ENCODE measurements around the gene R3HDML. TPM values are rescaled to one million over a fixed set of nuclear protein-coding genes. Genes with fewer than 3 reads are reported as not detected.

Gene R3HDML
- total and polyA plus RNA-seq, 9 of the 15 experiments (the other 6 are each of a cell fraction or from before 2014, with no cell fraction given), result not detected

GRCh38 chr20:44370639-44371218 lies 33.9 kb downstream of the R3HDML start (continued):
- TF ChIP-seq BCLAF1 (IDR thresholded peaks at IDR 0.05; ENCODE audit: borderline replicate concordance in 1 of 2, control insufficient read depth in 1 of 2, low read depth in 2 of 2, low read length in 1 of 2) (no peak), ZBTB17 (CRISPR knock-in tag; IDR thresholded peaks at IDR 0.05) (no peak)

- BruUV-seq (replicated peaks), result no TSS peak
- WGBS (ENCODE audit: insufficient coverage, low coverage, missing lambda C conversion rate), result 6% methylated on average over 2 of the region's 2 CpGs
- intact Hi-C loops (cut with micrococcal nuclease), result no loop called here
These were observed 45.8 kb downstream of the R3HDML start for GRCh38 chr20:44382641-44383040.

More at GRCh38 chr20:44382641-44383040, 45.8 kb downstream of the R3HDML start:
- H3K9me1 ChIP-seq (ENCODE audit: control insufficient read depth, insufficient read depth, low read length), result no peaks in the 10 kb centered on the region
- H3K4me3 ChIP-seq, result no peak overlapping the region
- no peak overlapping the region for H3K27ac ChIP-seq (ENCODE audit: extremely low read depth, low read depth, low read length)
- POLR2A ChIA-PET, result no interaction called here
- H3K79me2 ChIP-seq (ENCODE audit: control insufficient read depth, insufficient read depth, low read length), result no peaks in the 10 kb centered on the region
- no peak overlapping the region for H3K4me2 ChIP-seq (ENCODE audit: insufficient read depth, low read length)
- H3K4me1 ChIP-seq (replicated peaks in 1 of 2; ENCODE audit: control insufficient read depth in 2 of 2, insufficient read depth in 2 of 2, low read length in 2 of 2), result no peaks in the 10 kb centered on the region; a peak in 1 of 5 replicates
- CTCF ChIA-PET (ENCODE audit: low intra/inter-chr PET ratio), result no interaction called here
- no peaks in the 10 kb centered on the region for H3K9me3 ChIP-seq (replicated peaks; ENCODE audit: control insufficient read depth, insufficient read depth, low read depth, low read length)
- no peaks in the 10 kb centered on the region for H3K36me3 ChIP-seq (ENCODE audit: control insufficient read depth, insufficient read depth, low read length)
- FAIRE-seq (no peak), ATAC-seq (no peak), DNase-seq (ENCODE audit: extremely low read depth in 1 of 4, low spot score in 3 of 4) (no peak)
- no peak overlapping the region for H3K9ac ChIP-seq (ENCODE audit: insufficient read depth in 1 of 2, low read depth in 2 of 2, low read length in 2 of 2)
- in situ Hi-C loops (cut with MboI), result loop anchor here (5.0 kb wide), 3 partner anchors 170 to 265 kb away; partner anchors contain the start of gene OSER1
- peaks cover 7 to 27% of the 10 kb centered on the region in 2 experiments; a peak in 3 of 5 replicates for H3K27me3 ChIP-seq (ENCODE audit: control insufficient read depth in 2 of 2, insufficient read depth in 2 of 2, low read length in 2 of 2)
- TF ChIP-seq PPARD (CRISPR knock-in tag; IDR thresholded peaks at IDR 0.05) (no peak), BCOR (IDR thresholded peaks at IDR 0.05) (no peak), ILK (tag; IDR thresholded peaks at IDR 0.05; ENCODE audit: borderline replicate concordance, low read depth) (no peak), RAD21 (CRISPR knock-in tag; conservative IDR thresholded peaks at IDR 0.05 in 1 of 2, IDR thresholded peaks at IDR 0.05 in 1 of 2) (no peak), HDAC2 (IDR thresholded peaks at IDR 0.05) (no peak), SAP30 (IDR thresholded peaks at IDR 0.05; ENCODE audit: borderline replicate concordance, insufficient read depth, low read depth, low read length, poor library complexity, severe bottlenecking) (no peak), TEAD2 (tag; IDR thresholded peaks at IDR 0.05) (no peak), ZFP36 (IDR thresholded peaks at IDR 0.05; ENCODE audit: low read depth, low read length, partially characterized antibody) (no peak)
- TF ChIP-seq, protein P1, sequence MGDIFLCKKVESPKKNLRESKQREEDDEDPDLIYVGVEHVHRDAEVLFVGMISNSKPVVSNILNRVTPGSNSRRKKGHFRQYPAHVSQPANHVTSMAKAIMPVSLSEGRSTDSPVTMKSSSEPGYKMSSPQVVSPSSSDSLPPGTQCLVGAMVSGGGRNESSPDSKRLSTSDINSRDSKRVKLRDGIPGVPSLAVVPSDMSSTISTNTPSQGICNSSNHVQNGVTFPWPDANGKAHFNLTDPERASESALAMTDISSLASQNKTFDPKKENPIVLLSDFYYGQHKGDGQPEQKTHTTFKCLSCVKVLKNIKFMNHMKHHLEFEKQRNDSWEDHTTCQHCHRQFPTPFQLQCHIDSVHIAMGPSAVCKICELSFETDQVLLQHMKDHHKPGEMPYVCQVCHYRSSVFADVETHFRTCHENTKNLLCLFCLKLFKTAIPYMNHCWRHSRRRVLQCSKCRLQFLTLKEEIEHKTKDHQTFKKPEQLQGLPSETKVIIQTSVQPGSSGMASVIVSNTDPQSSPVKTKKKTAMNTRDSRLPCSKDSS (IDR thresholded peaks at IDR 0.05; ENCODE audit: low read depth, partially characterized antibody), result no peak
- TF ChIP-seq, protein P2, sequence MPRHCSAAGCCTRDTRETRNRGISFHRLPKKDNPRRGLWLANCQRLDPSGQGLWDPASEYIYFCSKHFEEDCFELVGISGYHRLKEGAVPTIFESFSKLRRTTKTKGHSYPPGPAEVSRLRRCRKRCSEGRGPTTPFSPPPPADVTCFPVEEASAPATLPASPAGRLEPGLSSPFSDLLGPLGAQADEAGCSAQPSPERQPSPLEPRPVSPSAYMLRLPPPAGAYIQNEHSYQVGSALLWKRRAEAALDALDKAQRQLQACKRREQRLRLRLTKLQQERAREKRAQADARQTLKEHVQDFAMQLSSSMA (CRISPR knock-in tag; IDR thresholded peaks at IDR 0.05), result no peak
- TF ChIP-seq, protein P3, sequence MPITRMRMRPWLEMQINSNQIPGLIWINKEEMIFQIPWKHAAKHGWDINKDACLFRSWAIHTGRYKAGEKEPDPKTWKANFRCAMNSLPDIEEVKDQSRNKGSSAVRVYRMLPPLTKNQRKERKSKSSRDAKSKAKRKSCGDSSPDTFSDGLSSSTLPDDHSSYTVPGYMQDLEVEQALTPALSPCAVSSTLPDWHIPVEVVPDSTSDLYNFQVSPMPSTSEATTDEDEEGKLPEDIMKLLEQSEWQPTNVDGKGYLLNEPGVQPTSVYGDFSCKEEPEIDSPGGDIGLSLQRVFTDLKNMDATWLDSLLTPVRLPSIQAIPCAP (CRISPR knock-in tag; IDR thresholded peaks at IDR 0.05; ENCODE audit: borderline replicate concordance), result no peak
- H2AFZ ChIP-seq (ENCODE audit: low read depth, low read length), result no peak overlapping the region
- no peaks in the 10 kb centered on the region for H4K20me1 ChIP-seq (replicated peaks; ENCODE audit: control insufficient read depth, insufficient read depth, low read length)

All from K562 (cell line).